GM12878 (cell line): ENCODE measurements around the gene TAAR8. TPM values are rescaled to one million over a fixed set of nuclear protein-coding genes. Genes with fewer than 3 reads are reported as not detected.

Experiments used
- ATAC-seq: fragments of 200-7000 bp; cut with Tn5 transposase; 3 replicates; pipeline ENCODE4 v1.9.1; 2020; ENCODE audit warnings: mild to moderate bottlenecking, moderate library complexity
- BruUV-seq: library from RNA; stranded (reverse); fragments of 400-500 nt; replicated peaks from 2 replicates; lab custom pipeline; 2021; lab: Mats Ljungman, UMichigan
- CTCF ChIA-PET: fragments of 300-600 bp; sonication (Branson Sonifier 250); formaldehyde crosslinking; extraction: SDS; loops from one replicate; lab custom pipeline; 2021; ENCODE audit warnings: inconsistent platforms; lab: Yijun Ruan, JAX
- POLR2A ChIA-PET: fragments of 350-600 bp; formaldehyde crosslinking; extraction: SDS; loops from one replicate; lab custom pipeline; 2021; ENCODE audit warnings: inconsistent platforms; lab: Charles Lee
- RAD21 ChIA-PET: fragments of 300-600 bp; sonication (Branson Sonifier 250); formaldehyde crosslinking; loops from one replicate; lab custom pipeline; 2023; ENCODE audit warnings: antibody characterized with exemption; ENCODE audit not compliant: unreplicated experiment; lab: Charles Lee
- SMC1A ChIA-PET: fragments of 300-600 bp; sonication (Branson Sonifier 250); formaldehyde crosslinking; loops from one replicate; lab custom pipeline; 2023; ENCODE audit not compliant: unreplicated experiment, uncharacterized antibody; lab: Charles Lee
- DNase-seq: peaks from one replicate; pipeline ENCODE4 v3.0.0-alpha.2; 2011; ENCODE audit warnings: low read depth, low spot score
- FAIRE-seq: peaks from 3 replicates; lab custom pipeline; 2011; peaks lifted over from hg19 to GRCh38; lab: Jason Lieb, UNC
- H2AFZ ChIP-seq: 2 replicates; pipeline ENCODE4 v1.6.0; 2011; ENCODE audit warnings: low read depth, low read length, control low read depth; ENCODE audit not compliant: control insufficient read depth
- H3K27ac ChIP-seq: 2 replicates; pipeline ENCODE4 v1.5.1; 2011; ENCODE audit warnings: control low read depth; ENCODE audit not compliant: control insufficient read depth, insufficient read depth
- H3K27me3 ChIP-seq, 2 experiments: replicated peaks in 1 of 2; 2 replicates each; pipeline versions ENCODE4 v1.6.0 to v1.6.1; 2011; ENCODE audit warnings: low read length in 1 of 2; ENCODE audit not compliant: control insufficient read depth in 2 of 2, insufficient read depth in 2 of 2
- H3K36me3 ChIP-seq, 2 experiments: 2 replicates each; pipeline ENCODE4 v1.5.1; 2011; ENCODE audit warnings: low read length in 1 of 2; ENCODE audit not compliant: control insufficient read depth in 2 of 2, insufficient read depth in 2 of 2
- H3K4me1 ChIP-seq: 2 replicates; pipeline ENCODE4 v1.6.1; 2011; ENCODE audit warnings: mild to moderate bottlenecking, low read length, moderate library complexity, mixed read lengths; ENCODE audit not compliant: control insufficient read depth, insufficient read depth
- H3K4me2 ChIP-seq: 2 replicates; pipeline ENCODE4 v1.6.0; 2011; ENCODE audit warnings: control low read depth; ENCODE audit not compliant: control insufficient read depth, insufficient read depth
- H3K4me3 ChIP-seq: fragments of 200-600 bp; sonication (generic); 2 replicates; pipeline ENCODE4 v1.5.1; 2016
- H3K79me2 ChIP-seq: 2 replicates; pipeline ENCODE4 v1.6.0; 2011; ENCODE audit warnings: low read length; ENCODE audit not compliant: control insufficient read depth, insufficient read depth
- H3K9ac ChIP-seq: 2 replicates; pipeline ENCODE4 v1.8.0; 2011; ENCODE audit warnings: low read length, control low read depth, mixed read lengths; ENCODE audit not compliant: control insufficient read depth, insufficient read depth
- H3K9me3 ChIP-seq: replicated peaks from 3 replicates; pipeline ENCODE4 v1.5.1; 2011; ENCODE audit warnings: mild to moderate bottlenecking, low read length; ENCODE audit not compliant: control insufficient read depth, insufficient read depth
- H4K20me1 ChIP-seq: 2 replicates; pipeline ENCODE4 v1.6.0; 2011; ENCODE audit not compliant: control insufficient read depth, insufficient read depth
- ATF7 ChIP-seq: fragments of 450-650 bp; IDR thresholded peaks from 2 replicates; pipeline ENCODE4 v1.6.1; 2016; ENCODE audit warnings: low read depth, mild to moderate bottlenecking
- BCLAF1 ChIP-seq: fragments of 450-650 bp; IDR thresholded peaks from 2 replicates; pipeline ENCODE4 v1.6.1; 2017; ENCODE audit warnings: antibody characterized with exemption, mild to moderate bottlenecking, moderate library complexity
- CBFB ChIP-seq: IDR thresholded peaks from 2 replicates; pipeline ENCODE4 v1.6.1; 2016; ENCODE audit warnings: antibody characterized with exemption, low read depth
- E4F1 ChIP-seq: fragments of 450-650 bp; IDR thresholded peaks from 2 replicates; pipeline ENCODE4 v1.6.1; 2018; ENCODE audit warnings: borderline replicate concordance, mild to moderate bottlenecking; ENCODE audit not compliant: partially characterized antibody
- IKZF2 ChIP-seq, 2 experiments: fragments of 450-650 bp; IDR thresholded peaks; 2 replicates each; pipeline ENCODE4 v1.6.1; 2017; ENCODE audit warnings: mild to moderate bottlenecking in 2 of 2, moderate library complexity in 2 of 2
- NFYA ChIP-seq: IDR thresholded peaks from 2 replicates; pipeline ENCODE4 v1.6.1; 2011; ENCODE audit warnings: low read depth, mild to moderate bottlenecking, low read length, improper control_type of control experiment, borderline replicate concordance
- SMAD5 ChIP-seq: IDR thresholded peaks from 2 replicates; pipeline ENCODE4 v1.6.1; 2016; ENCODE audit warnings: antibody characterized with exemption, low read depth
- WGBS: methylation state at CpG from one replicate; pipeline ENCODE4 v1.1.6; 2016; ENCODE audit warnings: low lambda C conversion rate; ENCODE audit not compliant: insufficient replicate concordance, insufficient coverage; ENCODE audit errors: missing lambda C conversion rate; 5-methylcytosine and 5-hydroxymethylcytosine counted together
- in situ Hi-C: fragments of 300-500 bp; cut with MboI; formaldehyde crosslinking; loops from 9 replicates; pipeline ENCODE4 v1.14.3; 2018; ENCODE audit warnings: mixed read lengths
- intact Hi-C: fragments of 100-400 bp; cut with micrococcal nuclease; formaldehyde crosslinking; loops from one replicate; pipeline ENCODE4 v1.14.2; 2022; ENCODE audit not compliant: unreplicated experiment
- polyA plus RNA-seq, 11 experiments: library from polyadenylated mRNA; depleted of rRNA in 4 of 11; unstranded in 6 of 11; stranded (reverse) in 5 of 11; fragments of >200 nt; fragmentation: Nextera tagmentation in 4 of 11; fragmentation: Illumina TruSeq in 1 of 11; extraction: Ambion mirVana in 4 of 11; extraction: Trizol in 1 of 11; gene quantifications; 1 replicate in 1 of 11; 2 replicates in 10 of 11; pipeline versions ENCODE4 v1.2.1 to v1.2.3, GENCODE V29; 2011 to 2016; ENCODE audit warnings: inconsistent platforms in 2 of 11, missing spikeins in 2 of 11, low read depth in 1 of 11
- total RNA-seq, 4 experiments: library from RNA; depleted of rRNA in 3 of 4; stranded (reverse); fragments of >200 nt in 3 of 4; fragmentation: Illumina TruSeq in 1 of 4; extraction: Trizol in 1 of 4; gene quantifications; 2 replicates each; pipeline versions ENCODE4 v1.2.1 to v1.2.3, GENCODE V29; 2013 to 2021

The TAAR8 gene
- total and polyA plus RNA-seq, 10 of the 15 experiments (the other 5 are each of a cell fraction or from before 2014, with no cell fraction given): not detected

- WGBS: 0% methylated on average over 2 of the region's 2 CpGs
- TF ChIP-seq NFYA: no peak
- no peak for TF ChIP-seq BCLAF1
- no peak for TF ChIP-seq E4F1
- no peak for TF ChIP-seq CBFB
- no peak for TF ChIP-seq IKZF2 (IDR thresholded peaks at IDR 0.05)
- no peak for TF ChIP-seq ATF7
- TF ChIP-seq SMAD5: no peak
- in situ Hi-C loops (no loop called here), intact Hi-C loops (no loop called here)
- H3K4me2 ChIP-seq: no peak overlapping the region
- no peak overlapping the region for H3K9ac ChIP-seq
- H3K36me3 ChIP-seq: no peaks in the 10 kb centered on the region
- CTCF ChIA-PET: no interaction called here
- H3K79me2 ChIP-seq: no peaks in the 10 kb centered on the region
- FAIRE-seq (no peak), DNase-seq (no peak), ATAC-seq (no peak)
- H3K27ac ChIP-seq: no peak overlapping the region
- RAD21 ChIA-PET: no interaction called here
- no peak overlapping the region for H2AFZ ChIP-seq
- no peaks in the 10 kb centered on the region for H3K9me3 ChIP-seq
- no peaks in the 10 kb centered on the region for H3K4me1 ChIP-seq
- POLR2A ChIA-PET: no interaction called here
- no TSS peak for BruUV-seq
- no peaks in the 10 kb centered on the region for H3K27me3 ChIP-seq
- SMC1A ChIA-PET: no interaction called here
- H4K20me1 ChIP-seq: no peaks in the 10 kb centered on the region
- H3K4me3 ChIP-seq: no peak overlapping the region
These were observed 35.0 kb downstream of the TAAR8 start for GRCh38 chr6:132587424-132587823.
